ENCODE measurements around the gene SEMA6D. TPM values are rescaled to one million over a fixed set of nuclear protein-coding genes. Genes with fewer than 3 reads are reported as not detected.

The SEMA6D gene
- total and polyA plus RNA-seq, 2 donors (not counting 3 experiments of a cell fraction or from before 2014, with no cell fraction given), result 16.3 to 22.5 TPM

DNA sequence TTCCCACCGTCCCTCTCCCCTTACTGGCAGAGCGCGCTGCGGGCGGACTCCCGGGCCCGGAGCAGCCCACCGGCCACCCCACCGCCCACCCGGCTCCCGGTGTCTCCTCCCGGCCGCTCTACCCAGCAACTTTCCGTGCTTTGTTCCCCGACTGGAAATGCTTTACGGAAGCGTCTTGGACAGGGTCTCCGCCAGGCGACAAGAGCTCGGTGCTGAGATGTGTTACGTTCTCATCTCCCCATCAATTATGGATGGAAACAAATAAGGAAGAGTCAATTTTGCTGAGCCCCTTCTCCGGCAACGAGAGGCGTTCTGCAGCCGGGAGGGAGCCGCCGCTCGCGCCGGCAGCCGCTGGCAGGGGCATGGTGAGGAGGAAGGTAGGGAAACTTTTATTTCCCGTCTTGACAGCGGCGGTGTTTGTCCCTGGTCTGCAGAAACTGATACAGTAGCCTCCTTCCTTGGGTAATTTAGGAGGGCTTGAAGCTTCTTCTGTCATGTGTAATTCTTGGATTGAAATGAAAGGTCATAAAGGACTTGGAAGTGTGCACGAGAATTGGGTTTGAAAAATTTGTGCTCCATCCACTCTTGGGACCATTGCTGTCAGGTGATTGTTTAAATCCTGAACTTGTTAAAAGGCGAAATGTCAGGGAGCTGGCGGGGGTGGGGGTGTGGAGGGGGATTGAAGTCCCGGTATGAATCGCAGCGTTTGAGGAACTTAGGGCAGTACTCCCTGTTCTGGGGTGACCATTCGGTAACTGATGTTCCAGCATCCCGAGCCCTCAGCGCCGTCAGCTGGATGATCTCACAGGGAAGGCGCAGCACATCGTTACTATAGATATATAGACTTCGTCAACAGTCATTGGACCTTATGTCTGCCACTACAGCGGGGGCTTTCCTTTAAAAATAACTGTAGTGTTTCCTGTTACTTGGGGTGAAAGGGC is 1.5 kb downstream of the SEMA6D start:
- no peaks in the 10 kb centered on the region for H3K36me3 ChIP-seq (ENCODE audit: control insufficient read depth in 2 of 2, extremely low read depth in 1 of 2, insufficient read depth in 2 of 2, low read length in 2 of 2)
- intact Hi-C loops (cut with micrococcal nuclease) (loop anchor here (1.0 to 10.0 kb wide), 7 partner anchors 38 to 566 kb away; partner anchors contain the start of gene MYEF2), dilution Hi-C loops (cut with MboI; ENCODE audit: extremely low pct_ligation_motif_present, low sequenced_read_pairs) (no loop called here)
- H3K4me2 ChIP-seq (ENCODE audit: insufficient read depth, low read length), result peak overlapping the region; percentile 84
- peaks cover 19% of the 10 kb centered on the region for H3K4me1 ChIP-seq (ENCODE audit: control insufficient read depth, extremely low read depth, insufficient read depth, low read length)
- no peaks in the 10 kb centered on the region for H3K27me3 ChIP-seq (ENCODE audit: control insufficient read depth in 2 of 2, insufficient read depth in 2 of 2, low read length in 2 of 2)
- no peaks in the 10 kb centered on the region for H3K9me1 ChIP-seq (replicated peaks; ENCODE audit: control insufficient read depth, extremely low read depth, insufficient read depth, low read length)
- H3K79me2 ChIP-seq (ENCODE audit: control insufficient read depth, insufficient read depth, low read length), result peaks cover 21% of the 10 kb centered on the region
- peak overlapping the region; percentile 91 for H2AFZ ChIP-seq (ENCODE audit: low read depth, low read length)
- TSS peak; percentile 73 for BruUV-seq (replicated peaks)
- peak; percentile 62 for DNase-seq (ENCODE audit: low read depth, low spot score)
- POLR2A ChIA-PET, result no interaction called here
- no peaks in the 10 kb centered on the region for H4K20me1 ChIP-seq (replicated peaks; ENCODE audit: control insufficient read depth, extremely low read depth, insufficient read depth, low read length)
- peak overlapping the region; percentile 64 to 90 (median 85) for H3K4me3 ChIP-seq (replicated peaks in 1 of 3; ENCODE audit: insufficient read depth in 1 of 3, low read depth in 1 of 3, low read length in 3 of 3)
- peak; percentile 50 for FAIRE-seq
- H3K27ac ChIP-seq (ENCODE audit: insufficient read depth, low read depth, low read length), result peak overlapping the region; percentile 58
- H3K9ac ChIP-seq (replicated peaks; ENCODE audit: extremely low read depth, insufficient read depth, low read length), result peak overlapping the region; percentile 80
- CTCF ChIA-PET, result interaction anchor here (0.9 to 6.1 kb wide), 22 partner anchors 12 to 567 kb away, joined by 3 to 91 read pairs (median 4); no protein-coding TSS in a partner anchor
- TF ChIP-seq POLR2A (IDR thresholded peaks at IDR 0.05; ENCODE audit: low read depth, low read length) (no peak), JUN (IDR thresholded peaks at IDR 0.05; ENCODE audit: borderline replicate concordance, insufficient read depth, insufficient read length, low read depth) (no peak), EZH2 (IDR thresholded peaks at IDR 0.05; ENCODE audit: borderline replicate concordance, low read depth, low read length, severe bottlenecking) (no peak)
- H3K9me3 ChIP-seq (replicated peaks; ENCODE audit: control insufficient read depth, insufficient read depth, low read length), result no peaks in the 10 kb centered on the region

DNA sequence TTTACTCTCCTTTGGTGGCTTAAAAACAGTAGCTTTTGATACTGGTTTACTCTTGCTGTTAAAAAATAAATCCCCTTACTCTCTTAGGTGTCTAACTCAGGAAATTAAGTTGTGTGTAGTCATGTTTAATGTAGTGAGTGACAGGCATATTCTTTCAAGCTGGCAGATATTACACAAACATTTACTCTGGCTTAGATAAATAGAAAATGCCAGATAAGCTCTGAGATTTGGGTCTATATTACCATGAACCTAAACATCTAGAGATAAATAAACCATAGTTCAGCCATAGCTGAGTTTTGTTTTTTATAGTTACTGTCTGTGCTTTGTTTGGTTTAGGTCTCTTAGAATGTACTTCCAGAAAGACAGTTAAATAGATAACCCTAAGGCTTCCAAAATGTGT is 2.4 kb downstream of the SEMA6D start:
- peak overlapping the region in 2 of 3 experiments; percentile 64 to 90 for H3K4me3 ChIP-seq (replicated peaks in 1 of 3; ENCODE audit: insufficient read depth in 1 of 3, low read depth in 1 of 3, low read length in 3 of 3)
- H3K9me1 ChIP-seq (replicated peaks; ENCODE audit: control insufficient read depth, extremely low read depth, insufficient read depth, low read length), result no peaks in the 10 kb centered on the region
- DNase-seq (ENCODE audit: low read depth, low spot score) (peak; percentile 44), FAIRE-seq (no peak)
- H3K9me3 ChIP-seq (replicated peaks; ENCODE audit: control insufficient read depth, insufficient read depth, low read length), result no peaks in the 10 kb centered on the region
- H3K4me1 ChIP-seq (ENCODE audit: control insufficient read depth, extremely low read depth, insufficient read depth, low read length), result peaks cover 19% of the 10 kb centered on the region
- TF ChIP-seq JUN (IDR thresholded peaks at IDR 0.05; ENCODE audit: borderline replicate concordance, insufficient read depth, insufficient read length, low read depth) (no peak), FOS (IDR thresholded peaks at IDR 0.05; ENCODE audit: borderline replicate concordance, insufficient read depth, low read length) (no peak), POLR2AphosphoS5 (IDR thresholded peaks at IDR 0.05; ENCODE audit: insufficient read depth, low read depth, low read length) (no peak), GATA2 (IDR thresholded peaks at IDR 0.05; ENCODE audit: insufficient read depth, insufficient read length, low read depth, low read length) (no peak)
- TF ChIP-seq, protein P1, sequence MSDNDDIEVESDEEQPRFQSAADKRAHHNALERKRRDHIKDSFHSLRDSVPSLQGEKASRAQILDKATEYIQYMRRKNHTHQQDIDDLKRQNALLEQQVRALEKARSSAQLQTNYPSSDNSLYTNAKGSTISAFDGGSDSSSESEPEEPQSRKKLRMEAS (IDR thresholded peaks at IDR 0.05; ENCODE audit: insufficient read depth, insufficient read length), result no peak
- H4K20me1 ChIP-seq (replicated peaks; ENCODE audit: control insufficient read depth, extremely low read depth, insufficient read depth, low read length), result no peaks in the 10 kb centered on the region
- H3K4me2 ChIP-seq (ENCODE audit: insufficient read depth, low read length), result peak overlapping the region; percentile 84
- H3K27ac ChIP-seq (ENCODE audit: insufficient read depth, low read depth, low read length), result no peak overlapping the region
- H2AFZ ChIP-seq (ENCODE audit: low read depth, low read length), result no peak overlapping the region
- peaks cover 21% of the 10 kb centered on the region for H3K79me2 ChIP-seq (ENCODE audit: control insufficient read depth, insufficient read depth, low read length)
- CTCF ChIA-PET, result interaction anchor here (0.9 to 6.1 kb wide), 4 partner anchors 8 to 524 kb away, joined by 3 to 91 read pairs (median 16); no protein-coding TSS in a partner anchor
- dilution Hi-C loops (cut with MboI; ENCODE audit: extremely low pct_ligation_motif_present, low sequenced_read_pairs) (no loop called here), intact Hi-C loops (cut with micrococcal nuclease) (loop anchor here (1.0 to 10.0 kb wide), 7 partner anchors 37 to 565 kb away; partner anchors contain the start of gene MYEF2)
- H3K9ac ChIP-seq (replicated peaks; ENCODE audit: extremely low read depth, insufficient read depth, low read length), result peak overlapping the region; percentile 80
- no peaks in the 10 kb centered on the region for H3K27me3 ChIP-seq (ENCODE audit: control insufficient read depth in 2 of 2, insufficient read depth in 2 of 2, low read length in 2 of 2)
- no peaks in the 10 kb centered on the region for H3K36me3 ChIP-seq (ENCODE audit: control insufficient read depth in 2 of 2, extremely low read depth in 1 of 2, insufficient read depth in 2 of 2, low read length in 2 of 2)
- POLR2A ChIA-PET, result no interaction called here
- no TSS peak for BruUV-seq (replicated peaks)

Measured in endothelial cell of umbilical vein (primary cell).